Common myeloid progenitor, CD34-positive (primary cell): ENCODE data around the gene MTHFD1.

Experiments
- CTCF ChIA-PET: fragments of 350-600 bp; sonication (Branson Sonifier 250); formaldehyde crosslinking; loops from one replicate; lab custom pipeline; 2021; ENCODE audit warnings: antibody characterized with exemption; lab: Charles Lee
- POLR2A ChIA-PET: fragments of 350-600 bp; sonication (Branson Sonifier 250); formaldehyde crosslinking; loops from one replicate; lab custom pipeline; 2021; ENCODE audit warnings: antibody characterized with exemption; lab: Charles Lee
- DNase-seq, 3 donors: peaks; one replicate each; pipeline versions ENCODE4 v3.0.0 to v3.0.0-alpha.2; 2013
- H3K27ac ChIP-seq, 2 experiments: 1 replicate in 1 of 2; 2 replicates in 1 of 2; pipeline ENCODE4 v1.7.0; 2013; ENCODE audit warnings: inconsistent platforms in 2 of 2, low read length in 2 of 2, mild to moderate bottlenecking in 2 of 2, low read depth in 1 of 2, moderate library complexity in 1 of 2; ENCODE audit not compliant: severe bottlenecking in 2 of 2, insufficient read depth in 1 of 2, poor library complexity in 1 of 2
- H3K27me3 ChIP-seq, 5 experiments: replicated peaks in 2 of 5; 1 replicate in 3 of 5; 2 replicates in 2 of 5; pipeline versions ENCODE4 v1.6.1 to v1.7.0; 2013; ENCODE audit warnings: low read length in 4 of 5, mild to moderate bottlenecking in 2 of 5, moderate library complexity in 2 of 5, inconsistent platforms in 1 of 5; ENCODE audit not compliant: insufficient read depth in 5 of 5, control insufficient read depth in 4 of 5
- H3K36me3 ChIP-seq, 4 experiments: 1 replicate in 2 of 4; 2 replicates in 2 of 4; pipeline versions ENCODE4 v1.6.1 to v1.7.0; 2013; ENCODE audit warnings: low read length in 3 of 4, control low read depth in 1 of 4, mild to moderate bottlenecking in 1 of 4; ENCODE audit not compliant: control insufficient read depth in 4 of 4, insufficient read depth in 4 of 4
- H3K4me1 ChIP-seq, 4 experiments: 1 replicate in 3 of 4; 2 replicates in 1 of 4; pipeline versions ENCODE4 v1.6.1 to v1.7.1; 2013; ENCODE audit warnings: low read length in 3 of 4, mild to moderate bottlenecking in 3 of 4, control low read depth in 1 of 4, inconsistent platforms in 1 of 4, moderate library complexity in 1 of 4; ENCODE audit not compliant: control insufficient read depth in 4 of 4, insufficient read depth in 4 of 4; ENCODE audit errors: control extremely low read depth in 1 of 4
- H3K4me3 ChIP-seq, 7 experiments: 1 replicate in 4 of 7; 2 replicates in 3 of 7; pipeline versions ENCODE4 v1.5.1 to v1.7.0; 2013; ENCODE audit warnings: mild to moderate bottlenecking in 7 of 7, low read length in 6 of 7, moderate library complexity in 6 of 7, inconsistent platforms in 2 of 7, low read depth in 2 of 7, control low read depth in 1 of 7; ENCODE audit not compliant: insufficient read depth in 4 of 7, control insufficient read depth in 1 of 7; ENCODE audit errors: extremely low read depth in 1 of 7
- H3K9me3 ChIP-seq, 5 experiments: 1 replicate in 4 of 5; 2 replicates in 1 of 5; pipeline versions ENCODE4 v1.6.1 to v1.7.1; 2013; ENCODE audit warnings: low read length in 4 of 5, mild to moderate bottlenecking in 2 of 5, inconsistent platforms in 1 of 5, low read depth in 1 of 5, moderate library complexity in 1 of 5; ENCODE audit not compliant: control insufficient read depth in 4 of 5, insufficient read depth in 2 of 5; ENCODE audit errors: control extremely low read depth in 1 of 5
- WGBS: methylation state at CpG from one replicate; pipeline ENCODE4 v1.1.5; 2013; ENCODE audit not compliant: insufficient coverage; 5-methylcytosine and 5-hydroxymethylcytosine counted together

The MTHFD1 gene

GRCh38 chr14:64422756-64423155 is 34.6 kb downstream of the MTHFD1 start:
- DNase-seq = no peak
- ChIA-PET CTCF (interaction anchor here (0.8 to 8.9 kb wide), 2 partner anchors 9 to 41 kb away, joined by 3 to 53 read pairs; no protein-coding TSS in a partner anchor), POLR2A (interaction anchor here (0.6 kb wide), 1 partner anchor 456 kb away, joined by 3 read pairs; no protein-coding TSS in a partner anchor)

GRCh38 chr14:64423987-64424386 is 35.8 kb downstream of the MTHFD1 start:
- DNase-seq = no peak
- Histone ChIP-seq H3K4me3 (no peak overlapping the region), H3K36me3 (peaks cover 23 to 87% (median 59%) of the 10 kb centered on the region in 4 experiments), H3K27me3 (no peaks in the 10 kb centered on the region), H3K9me3 (no peaks in the 10 kb centered on the region), H3K27ac (no peak overlapping the region), H3K4me1 (no peaks in the 10 kb centered on the region)
- ChIA-PET CTCF (interaction anchor here (1.0 to 8.9 kb wide), 4 partner anchors 8 to 67 kb away, joined by 3 to 53 read pairs (median 5); no protein-coding TSS in a partner anchor), POLR2A (interaction anchor here (1.3 kb wide), 1 partner anchor 57 kb away, joined by 3 read pairs; no protein-coding TSS in a partner anchor)
- 94% methylated on average over 2 of the region's 6 CpGs for WGBS

More at GRCh38 chr14:64422756-64423155, 34.6 kb downstream of the MTHFD1 start:
- WGBS = 99% methylated on average over 6 of the region's 7 CpGs
- Histone ChIP-seq H3K27ac (no peak overlapping the region), H3K9me3 (no peaks in the 10 kb centered on the region), H3K27me3 (no peaks in the 10 kb centered on the region), H3K4me1 (no peaks in the 10 kb centered on the region), H3K36me3 (peaks cover 27 to 83% (median 61%) of the 10 kb centered on the region in 4 experiments), H3K4me3 (no peak overlapping the region)

- CTCF ChIA-PET = interaction anchor here (0.9 to 5.1 kb wide), 4 partner anchors 9 to 44 kb away, joined by 4 to 53 read pairs (median 6); no protein-coding TSS in a partner anchor
These were observed 46.4 kb downstream of the MTHFD1 start for GRCh38 chr14:64434528-64434927.

GRCh38 chr14:64438181-64438841 is 50.2 kb downstream of the MTHFD1 start:
- WGBS = 80% methylated on average over 1 of the region's 3 CpGs
- Histone ChIP-seq H3K36me3 (peaks cover 27 to 81% (median 57%) of the 10 kb centered on the region in 4 experiments), H3K27me3 (no peaks in the 10 kb centered on the region), H3K9me3 (no peaks in the 10 kb centered on the region), H3K27ac (no peak overlapping the region), H3K4me1 (no peaks in the 10 kb centered on the region), H3K4me3 (no peak overlapping the region)
- ChIA-PET POLR2A (no interaction called here), CTCF (interaction anchor here (0.6 to 1.8 kb wide), 2 partner anchors 9 to 62 kb away, joined by 3 to 4 read pairs; no protein-coding TSS in a partner anchor)
- DNase-seq = no peak

More at GRCh38 chr14:64434528-64434927, 46.4 kb downstream of the MTHFD1 start:
- no peak for DNase-seq
- H3K4me3 ChIP-seq = no peak overlapping the region
- H3K27me3 ChIP-seq = no peaks in the 10 kb centered on the region
- H3K36me3 ChIP-seq = peaks cover 20 to 75% (median 45%) of the 10 kb centered on the region in 4 experiments
- no peak overlapping the region for H3K27ac ChIP-seq
- POLR2A ChIA-PET = interaction anchor here (0.8 kb wide), 1 partner anchor 82 kb away, joined by 3 read pairs; no protein-coding TSS in a partner anchor
- 88% methylated on average over 2 of the region's 3 CpGs for WGBS
- no peaks in the 10 kb centered on the region for H3K4me1 ChIP-seq
- H3K9me3 ChIP-seq = no peaks in the 10 kb centered on the region

- ChIA-PET POLR2A (no interaction called here), CTCF (interaction anchor here (1.2 kb wide), 1 partner anchor 37 kb away, joined by 3 read pairs; no protein-coding TSS in a partner anchor)
- H3K27ac ChIP-seq = no peak overlapping the region
- no peak overlapping the region for H3K4me3 ChIP-seq
- H3K27me3 ChIP-seq = no peaks in the 10 kb centered on the region
- WGBS = 95% methylated on average over 4 of the region's 6 CpGs
- H3K4me1 ChIP-seq = no peaks in the 10 kb centered on the region
- no peaks in the 10 kb centered on the region for H3K9me3 ChIP-seq
- peaks cover 30 to 85% (median 56%) of the 10 kb centered on the region in 4 experiments for H3K36me3 ChIP-seq
- no peak for DNase-seq
These were observed 51.0 kb downstream of the MTHFD1 start for GRCh38 chr14:64439141-64439540.

- H3K36me3 ChIP-seq = peaks cover 29 to 89% (median 60%) of the 10 kb centered on the region in 4 experiments
- no peak for DNase-seq
- H3K27ac ChIP-seq = no peak overlapping the region
- H3K27me3 ChIP-seq = no peaks in the 10 kb centered on the region
- no peak overlapping the region for H3K4me3 ChIP-seq
- ChIA-PET POLR2A (no interaction called here), CTCF (interaction anchor here (0.9 to 1.8 kb wide), 3 partner anchors 9 to 12 kb away, joined by 3 to 7 read pairs (median 6); no protein-coding TSS in a partner anchor)
- H3K9me3 ChIP-seq = no peaks in the 10 kb centered on the region
- H3K4me1 ChIP-seq = peaks cover 0 to 6% (median 0%) of the 10 kb centered on the region in 4 experiments
- 100% methylated on average over 3 of the region's 3 CpGs for WGBS
These were observed 52.3 kb downstream of the MTHFD1 start for GRCh38 chr14:64440494-64440893.
